ENCODE data around the gene MED25. TPM values are rescaled to one million over a fixed set of nuclear protein-coding genes. Genes with fewer than 3 reads are reported as not detected.

Gene MED25
- polyA plus RNA-seq, 3 donors: 70.0 to 77.3 (median 75.0) TPM

DNA sequence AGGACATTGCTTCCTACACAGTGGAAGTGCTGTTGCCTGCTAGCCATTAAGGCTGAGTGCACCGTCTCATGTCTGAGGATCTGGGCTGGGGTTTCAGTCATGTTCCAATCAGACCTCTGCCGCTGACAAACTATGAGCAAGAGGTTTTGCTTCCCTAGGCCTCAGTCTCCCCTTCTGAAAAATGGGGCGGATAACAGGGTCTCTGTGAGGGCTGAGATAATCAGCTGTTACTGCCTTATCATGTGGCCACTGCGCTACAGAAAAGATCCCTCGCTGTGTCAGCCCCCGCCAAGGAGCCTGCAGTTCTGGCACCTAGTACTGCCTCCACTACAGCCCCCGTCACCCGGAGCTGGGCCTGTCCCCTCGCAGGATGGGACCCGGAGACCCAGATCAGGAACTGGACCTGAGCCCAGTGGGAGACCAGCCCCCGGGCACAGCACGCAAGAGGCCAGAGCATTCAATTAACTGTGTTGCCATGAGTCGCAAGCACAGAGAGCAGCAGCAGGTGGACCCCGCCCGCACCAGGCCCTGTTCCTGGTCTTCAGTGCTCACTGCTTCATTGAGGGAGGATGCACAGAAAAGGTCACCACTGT is 52.3 kb downstream of the MED25 start:
- DNase-seq: no peak

- no peak for DNase-seq
These were observed 53.4 kb downstream of the MED25 start for GRCh38 chr19:49871349-49871985.

DNA sequence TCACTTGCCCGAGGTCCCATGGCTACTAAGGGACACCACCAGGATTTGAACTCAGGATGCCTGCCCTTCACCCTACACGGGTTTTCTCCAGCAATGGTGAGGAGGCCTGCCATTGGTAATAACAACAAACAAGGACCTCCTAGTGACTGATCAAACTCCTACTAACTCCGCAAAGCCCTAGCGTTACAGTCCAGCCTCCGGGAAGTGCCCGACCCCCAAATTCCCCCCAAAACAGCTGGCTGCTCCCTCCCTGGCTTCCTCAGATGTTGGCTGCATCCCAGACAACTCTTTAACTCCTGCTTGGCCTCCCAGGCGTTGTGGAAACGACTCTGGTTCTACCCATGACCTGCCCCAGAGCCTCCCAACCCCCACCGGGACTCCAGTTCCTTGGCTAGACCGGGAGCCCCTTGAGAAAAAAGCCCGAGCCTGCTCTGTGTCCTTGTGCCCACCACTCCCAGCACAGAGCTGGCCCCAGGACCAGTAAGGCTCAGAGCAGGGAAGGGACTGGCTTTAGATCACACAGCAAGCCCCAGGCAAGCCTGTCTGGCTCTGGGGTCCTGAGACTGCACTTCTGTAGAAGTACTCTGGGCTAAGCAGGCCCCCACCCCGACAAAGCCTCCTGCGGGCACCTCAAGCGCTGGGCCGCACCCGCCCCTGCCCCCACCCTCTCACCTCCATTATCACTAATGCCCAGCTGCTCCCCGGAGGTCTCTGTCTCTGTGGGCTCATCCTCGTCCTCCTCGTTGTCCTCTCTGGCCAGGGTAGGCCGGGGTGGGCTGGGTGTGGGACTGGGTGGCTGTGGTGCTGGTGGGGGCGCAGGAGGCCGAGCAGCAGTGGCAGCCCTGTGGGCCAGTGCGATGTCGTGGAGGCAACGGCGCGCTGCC is 54.4 kb downstream of the MED25 start:
- no peak for DNase-seq

- no peak for DNase-seq
These were observed 55.0 kb downstream of the MED25 start for GRCh38 chr19:49873129-49873521.

DNA sequence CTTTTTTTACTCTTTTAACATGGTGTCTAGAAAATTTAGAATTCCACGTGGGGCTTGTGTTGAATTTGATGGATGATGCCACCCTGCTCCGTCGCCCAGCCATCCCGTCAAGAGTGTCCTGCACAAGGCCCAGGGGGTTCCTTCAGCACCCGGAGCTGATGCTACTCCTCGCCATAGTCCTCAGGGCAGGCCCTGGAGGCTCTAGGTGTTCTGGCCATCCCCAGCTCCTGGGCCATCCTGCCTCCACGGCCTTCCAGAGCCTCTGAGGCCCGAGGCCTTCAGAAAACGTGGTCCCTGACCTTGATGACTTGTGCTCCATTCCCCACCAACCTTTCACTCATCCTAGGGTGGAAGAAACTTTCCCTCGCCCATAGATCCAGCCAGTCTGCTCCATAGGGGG is 55.7 kb downstream of the MED25 start:
- no peak for DNase-seq

DNA sequence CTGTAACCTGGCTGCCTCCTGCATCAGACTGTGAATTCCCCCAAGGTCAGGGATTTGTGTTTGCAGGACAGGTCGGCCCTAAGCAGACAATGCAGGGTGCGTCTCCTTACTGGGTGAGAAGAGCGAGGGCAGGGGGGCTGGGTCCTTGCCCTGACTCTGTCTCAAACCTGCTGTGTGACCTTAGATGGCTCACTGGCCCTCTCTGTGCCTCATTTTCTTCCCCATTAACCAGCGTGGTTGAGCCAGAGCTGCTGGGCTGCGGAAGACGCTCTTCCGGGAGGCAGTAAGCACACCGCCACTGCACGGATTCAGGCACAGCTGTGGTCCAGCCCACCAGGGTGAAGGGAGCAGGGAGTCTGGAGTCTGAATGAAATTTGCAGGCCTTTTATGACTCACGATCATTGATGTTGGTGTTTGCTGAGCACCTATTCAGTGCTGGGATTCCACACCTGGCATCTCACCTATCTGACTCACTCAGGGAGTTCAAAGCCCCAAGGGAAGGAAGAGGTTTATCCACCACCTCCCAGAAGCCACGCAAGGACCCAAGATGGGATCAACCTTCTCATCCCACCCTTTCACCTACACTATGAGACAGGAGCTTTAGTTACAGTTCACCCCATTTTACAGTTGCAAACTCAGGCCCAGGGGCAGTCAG is 56.5 kb downstream of the MED25 start:
- no peak for DNase-seq

- no peak for DNase-seq
These were observed 57.1 kb downstream of the MED25 start for GRCh38 chr19:49875177-49875576.

- no peak for DNase-seq
These were observed 57.9 kb downstream of the MED25 start for GRCh38 chr19:49875857-49876421.

- peak; percentile 99 for DNase-seq
These were observed 58.4 kb downstream of the MED25 start for GRCh38 chr19:49876422-49877019.

DNA sequence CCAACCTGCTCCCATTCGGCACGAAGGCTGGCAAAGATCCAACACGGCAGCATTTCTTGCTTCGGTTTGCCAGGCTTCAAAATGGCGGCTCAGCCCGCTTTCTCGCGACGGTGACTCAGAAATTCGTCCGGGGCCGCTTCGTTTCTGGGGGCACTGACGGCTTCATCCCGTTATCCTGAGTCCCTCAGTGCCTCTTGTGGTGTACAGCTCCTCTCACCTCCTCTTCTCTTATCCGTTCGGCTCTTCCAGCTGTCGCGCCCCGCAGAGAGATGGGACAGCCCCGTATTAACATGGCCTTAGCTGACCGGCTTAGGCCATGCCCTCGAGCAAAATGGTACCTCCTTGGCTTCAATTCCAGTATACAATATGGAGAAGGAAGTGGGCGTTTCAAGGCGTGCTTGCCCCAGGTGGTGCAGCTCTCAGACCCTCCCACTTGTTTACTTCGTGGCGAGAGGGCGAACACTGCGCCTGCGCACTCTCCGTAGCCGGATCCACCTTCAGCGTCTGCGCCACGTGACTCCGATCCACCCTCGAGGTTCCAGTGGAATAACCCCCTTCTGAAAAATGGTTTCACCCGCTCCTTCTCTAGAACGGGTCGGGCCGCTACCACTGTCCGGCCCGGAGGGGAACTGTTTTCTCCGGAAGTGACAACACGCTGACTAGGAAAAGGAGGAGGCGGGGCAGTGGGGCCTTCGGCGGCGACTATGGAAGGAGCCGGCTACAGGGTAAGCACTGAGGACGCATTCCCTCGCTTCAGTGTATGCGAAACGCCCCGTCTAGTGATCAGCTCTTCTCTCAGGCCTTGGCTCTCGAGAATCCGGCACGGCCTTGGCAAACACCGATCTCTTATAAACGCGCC is 59.2 kb downstream of the MED25 start, which contains the start of the genes AKT1S1 and TBC1D17:
Gene AKT1S1 (minus strand): TSS at position 336 of the 859 bp plus-strand sequence. CDS start 4,060 bp downstream, outside the sequence.
Gene TBC1D17 (plus strand): TSS at position 683 of the 859 bp plus-strand sequence. CDS start 22 bp downstream, at position 705.
- DNase-seq: peak; percentile 100

- peak; percentile 97 for DNase-seq
These were observed 60.0 kb downstream of the MED25 start for GRCh38 chr19:49877879-49878743.

GRCh38 chr19:49878744-49879070 is 60.6 kb downstream of the MED25 start:
- DNase-seq: no peak

DNA sequence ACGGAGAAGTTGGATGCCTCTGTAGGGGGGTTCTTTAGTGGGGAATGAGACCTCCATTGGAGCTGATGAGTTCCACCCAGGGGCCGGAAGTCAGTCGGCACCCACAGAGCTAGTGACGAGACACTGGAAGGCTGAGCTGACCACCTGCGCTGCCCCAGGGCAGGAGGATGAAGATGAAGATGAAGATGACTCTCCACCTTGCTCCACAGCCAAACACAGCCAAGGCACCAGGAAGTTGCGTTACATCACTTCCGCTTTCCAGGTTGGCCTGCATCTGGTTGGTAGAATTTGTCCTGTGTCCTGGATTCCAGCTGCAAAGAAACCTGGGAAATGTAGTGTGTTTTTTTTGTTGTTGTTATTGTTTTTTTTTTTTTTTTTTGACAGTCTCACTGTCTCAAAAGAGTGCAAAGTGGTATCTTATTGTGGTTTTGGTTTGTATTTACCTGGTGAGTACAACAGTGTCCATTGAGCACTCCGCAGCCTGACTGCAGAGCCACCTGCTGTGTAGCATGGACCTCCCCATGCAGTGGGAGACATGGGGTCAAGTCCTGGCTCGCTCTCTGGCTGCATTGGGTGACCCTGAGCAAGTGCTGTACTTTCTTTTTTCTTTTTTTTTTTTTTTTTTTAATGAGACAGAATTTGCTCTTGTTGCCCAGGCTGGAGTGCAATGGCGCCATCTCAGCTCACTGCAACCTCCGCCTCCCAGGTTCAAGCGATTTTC is 61.3 kb downstream of the MED25 start:
- DNase-seq: no peak

- DNase-seq: no peak
These were observed 62.2 kb downstream of the MED25 start for GRCh38 chr19:49880162-49880869.

DNA sequence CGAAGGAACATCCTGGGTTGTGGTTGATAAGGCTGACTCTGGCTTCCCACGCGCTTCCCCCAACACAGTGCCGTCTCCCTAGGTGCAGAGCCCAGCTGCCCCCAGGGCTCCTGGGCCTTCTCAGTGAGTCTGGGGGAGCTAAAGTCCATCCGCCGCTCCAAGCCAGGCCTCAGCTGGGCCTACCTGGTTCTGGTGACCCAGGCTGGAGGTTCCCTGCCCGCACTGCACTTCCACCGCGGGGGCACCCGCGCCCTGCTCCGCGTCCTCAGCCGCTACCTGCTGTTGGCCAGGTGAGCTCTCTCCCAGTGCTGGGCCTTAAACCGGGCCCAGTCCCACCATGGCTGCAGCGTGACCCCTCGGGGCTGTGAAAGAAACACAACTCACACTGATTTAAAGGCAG is 63.1 kb downstream of the MED25 start:
- no peak for DNase-seq

- no peak for DNase-seq
These were observed 63.7 kb downstream of the MED25 start for GRCh38 chr19:49881672-49882394.

GRCh38 chr19:49882643-49883042 is 64.6 kb downstream of the MED25 start:
- DNase-seq: no peak
